ENCODE data around the gene KXD1. TPM values are rescaled to one million over a fixed set of nuclear protein-coding genes. Genes with fewer than 3 reads are reported as not detected.

The KXD1 gene
- total RNA-seq (2021), result 138 and 143 TPM in 2 replicates
- long read RNA-seq, transcript KXD1-216 (6 exons, 1,327 nt), result minor isoform, 9 of 587 reads
- long read RNA-seq, transcript KXD1-204 (6 exons, 1,095 nt), result minor isoform, 22 of 587 reads
- long read RNA-seq, transcript KXD1-203 (6 exons, 1,592 nt), result minor isoform, 6 of 587 reads
- long read RNA-seq, transcript KXD1-201 (5 exons, 1,426 nt), result major isoform, 499 of 587 reads
- long read RNA-seq, partial matches to known transcripts, result 1 of 587 reads
- long read RNA-seq, other reads (novel, unspliced or antisense), result 41 of 587 reads

DNA sequence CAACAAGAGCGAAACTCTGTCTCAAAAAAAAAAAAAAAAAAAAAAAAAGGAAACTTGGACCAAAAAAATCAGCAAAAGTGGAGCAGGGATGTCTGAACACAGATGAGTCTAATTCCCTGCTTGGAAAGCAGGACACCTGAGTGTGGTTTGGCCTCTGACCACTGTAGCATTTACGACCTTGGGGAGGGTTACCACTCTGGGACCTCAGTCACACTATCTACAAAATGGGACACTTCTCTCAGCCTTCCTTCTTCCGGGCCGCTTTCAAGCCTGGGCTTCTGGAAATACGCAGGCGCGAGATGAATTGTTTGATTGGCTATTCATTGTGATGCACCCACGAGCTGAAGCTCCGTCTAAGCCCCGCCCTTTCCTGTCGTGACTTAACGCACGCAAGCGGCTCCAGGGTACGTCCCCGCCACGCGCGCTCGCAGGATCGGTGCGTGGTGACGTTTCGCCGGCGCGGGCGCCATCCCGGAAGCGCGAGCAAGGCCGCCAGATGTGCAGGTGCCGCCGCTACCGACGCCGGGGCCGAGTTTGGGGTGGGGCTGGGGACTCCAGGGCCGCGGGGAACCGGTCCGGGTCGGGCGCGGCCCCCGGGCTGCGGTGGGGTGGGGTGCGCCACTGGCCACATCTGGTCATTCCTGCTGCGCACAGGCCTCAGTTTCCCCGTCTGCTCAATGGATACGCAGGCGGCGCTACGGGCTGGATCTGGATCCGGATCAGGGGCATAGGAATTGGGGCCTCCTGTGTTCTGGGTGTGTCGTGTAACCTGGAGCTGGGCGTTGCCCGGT is at the start of gene KXD1:
Gene KXD1, plus strand, starts transcription at position 460 of the 791 bp plus-strand sequence. CDS start 4,187 bp downstream, outside the sequence.
- Mint-ChIP-seq H3K27me3 (ENCODE audit: low read depth) (no peaks in the 10 kb centered on the region), H3K9me3 (no peaks in the 10 kb centered on the region), H3K27ac (peak within 1 kb of the TSS in 2 of 3 experiments; percentile 21 to 82; a peak in 5 of 7 replicates), H3K36me3 (ENCODE audit: insufficient read depth in 1 of 3, low read depth in 3 of 3) (peaks cover 0 to 12% (median 11%) of the 10 kb centered on the region in 3 experiments; a peak in 4 of 7 replicates), H3K4me3 (peak within 1 kb of the TSS; percentile 88 to 96), H3K4me1 (peaks cover 5 to 8% of the 10 kb centered on the region in 2 experiments)
- Histone ChIP-seq H2AFZ (ENCODE audit: low read length) (no peak within 1 kb of the TSS), H3K18ac (ENCODE audit: insufficient read length, low read depth, low read length) (no peak within 1 kb of the TSS), H2BK15ac (ENCODE audit: low read depth, low read length) (no peak within 1 kb of the TSS), H3K27ac (ENCODE audit: insufficient read length, low read depth, low read length) (no peak within 1 kb of the TSS), H3K27me3 (ENCODE audit: insufficient read depth, low read length) (no peaks in the 10 kb centered on the region), H3K79me2 (ENCODE audit: insufficient read depth, low read length) (peaks cover 6% of the 10 kb centered on the region; the same call in 1 of the 2 replicates), H2BK12ac (ENCODE audit: insufficient read length, low read depth, low read length) (no peak within 1 kb of the TSS), H2BK5ac (ENCODE audit: insufficient read length, low read length) (no peak within 1 kb of the TSS), H4K8ac (replicated peaks; ENCODE audit: insufficient read length, low read depth, low read length) (no peak within 1 kb of the TSS), H3K9ac (ENCODE audit: extremely low read depth, insufficient read length, low read length) (peak within 1 kb of the TSS; percentile 37), H3K4me2 (ENCODE audit: insufficient read depth, insufficient read length, low read length) (peak within 1 kb of the TSS; percentile 65), H3K56ac (ENCODE audit: insufficient read length, low read depth, low read length) (no peak within 1 kb of the TSS), H4K91ac (ENCODE audit: insufficient read length, low read depth, low read length) (no peak within 1 kb of the TSS), H3K23me2 (ENCODE audit: insufficient read length, low read depth, low read length, poor library complexity, severe bottlenecking) (peaks cover 6% of the 10 kb centered on the region), H3K4me1 (ENCODE audit: insufficient read depth, low read length) (no peaks in the 10 kb centered on the region), H3K23ac (ENCODE audit: insufficient read length, low read depth, low read length) (no peak within 1 kb of the TSS), H3K9me3 (ENCODE audit: control insufficient read depth, low read depth, low read length) (no peaks in the 10 kb centered on the region), H2AK5ac (ENCODE audit: insufficient read length, low read length) (no peak within 1 kb of the TSS), H3T11ph (ENCODE audit: low read length) (no peak within 1 kb of the TSS), H4K20me1 (ENCODE audit: control insufficient read depth, insufficient read depth, insufficient read length) (no peaks in the 10 kb centered on the region), H2BK120ac (ENCODE audit: low read depth, low read length, poor library complexity, severe bottlenecking) (no peak within 1 kb of the TSS), H2BK20ac (ENCODE audit: low read depth, low read length, poor library complexity, severe bottlenecking) (no peak within 1 kb of the TSS), H3K79me1 (ENCODE audit: insufficient read depth, low read depth, low read length, poor library complexity, severe bottlenecking) (no peaks in the 10 kb centered on the region), H3K4ac (ENCODE audit: low read depth, low read length) (no peak within 1 kb of the TSS), H4K5ac (ENCODE audit: insufficient read length, low read depth, low read length) (no peak within 1 kb of the TSS), H3K14ac (ENCODE audit: insufficient read depth, low read length) (peak within 1 kb of the TSS; percentile 28; the same call in 1 of the 2 replicates)
- DNase-seq, result peak; percentile 93
- TF ChIP-seq, protein P1, sequence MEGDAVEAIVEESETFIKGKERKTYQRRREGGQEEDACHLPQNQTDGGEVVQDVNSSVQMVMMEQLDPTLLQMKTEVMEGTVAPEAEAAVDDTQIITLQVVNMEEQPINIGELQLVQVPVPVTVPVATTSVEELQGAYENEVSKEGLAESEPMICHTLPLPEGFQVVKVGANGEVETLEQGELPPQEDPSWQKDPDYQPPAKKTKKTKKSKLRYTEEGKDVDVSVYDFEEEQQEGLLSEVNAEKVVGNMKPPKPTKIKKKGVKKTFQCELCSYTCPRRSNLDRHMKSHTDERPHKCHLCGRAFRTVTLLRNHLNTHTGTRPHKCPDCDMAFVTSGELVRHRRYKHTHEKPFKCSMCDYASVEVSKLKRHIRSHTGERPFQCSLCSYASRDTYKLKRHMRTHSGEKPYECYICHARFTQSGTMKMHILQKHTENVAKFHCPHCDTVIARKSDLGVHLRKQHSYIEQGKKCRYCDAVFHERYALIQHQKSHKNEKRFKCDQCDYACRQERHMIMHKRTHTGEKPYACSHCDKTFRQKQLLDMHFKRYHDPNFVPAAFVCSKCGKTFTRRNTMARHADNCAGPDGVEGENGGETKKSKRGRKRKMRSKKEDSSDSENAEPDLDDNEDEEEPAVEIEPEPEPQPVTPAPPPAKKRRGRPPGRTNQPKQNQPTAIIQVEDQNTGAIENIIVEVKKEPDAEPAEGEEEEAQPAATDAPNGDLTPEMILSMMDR (conservative IDR thresholded peaks at IDR 0.05), result no peak
- no CpG with 5 or more reads among the region's 58 CpGs for WGBS (ENCODE audit: extremely low coverage, insufficient read length, low lambda C conversion rate)
